ENCODE data around the gene ADAD2.
A peak's percentile ranks its signal among the peaks of the same experiment; 100 is the strongest.
"Not testable (repeated sequence)": the region's sequence is repeated elsewhere in the genome, so short reads cannot be mapped to it uniquely, and the experiment has no call there.

The ADAD2 gene

GRCh38 chr16:84199097-84199496, 8.1 kb downstream of the ADAD2 start:
- H3K4ac ChIP-seq (ENCODE audit: low read depth, low read length): no peak overlapping the region
- H2AK5ac ChIP-seq (ENCODE audit: low read length): no peak overlapping the region
- no peak overlapping the region for H2BK5ac ChIP-seq (ENCODE audit: low read length)
- no peak overlapping the region for H4K5ac ChIP-seq (ENCODE audit: low read length)
- no peak overlapping the region for H2BK120ac ChIP-seq (ENCODE audit: low read depth, low read length)
- WGBS (ENCODE audit: extremely low coverage, insufficient coverage, low lambda C conversion rate): no CpG with 5 or more reads among the region's 13 CpGs
- no peak overlapping the region for H3K18ac ChIP-seq (ENCODE audit: low read length)
- no peak overlapping the region for H3K4me2 ChIP-seq (ENCODE audit: low read length)
- no peak overlapping the region for H3K9ac ChIP-seq (ENCODE audit: low read length)
- H3K36me3 ChIP-seq (ENCODE audit: control insufficient read depth, insufficient read depth, low read length): no peaks in the 10 kb centered on the region
- no peaks in the 10 kb centered on the region for H3K4me1 ChIP-seq (ENCODE audit: control insufficient read depth, low read depth, low read length)
- no peaks in the 10 kb centered on the region for H3K27me3 ChIP-seq (ENCODE audit: insufficient read depth, low read length, poor library complexity)
- no peak overlapping the region for H3K4me3 ChIP-seq (ENCODE audit: low read length)
- H3K27ac ChIP-seq (ENCODE audit: low read depth, low read length): no peak overlapping the region
- no peaks in the 10 kb centered on the region for H3K79me1 ChIP-seq (ENCODE audit: low read length)
- no peak overlapping the region for H4K8ac ChIP-seq (ENCODE audit: low read depth, low read length)
- no peaks in the 10 kb centered on the region for H3K79me2 ChIP-seq (ENCODE audit: control insufficient read depth, insufficient read depth, low read length)
- no peak overlapping the region for H3K56ac ChIP-seq (ENCODE audit: low read length)
- DNase-seq: no peak
- H2BK15ac ChIP-seq (replicated peaks; ENCODE audit: low read depth): no peak overlapping the region
- H3K23ac ChIP-seq (ENCODE audit: low read length): no peak overlapping the region

GRCh38 chr16:84199861-84200260, 8.9 kb downstream of the ADAD2 start:
- no peak for DNase-seq
- Histone ChIP-seq H3K79me2 (ENCODE audit: control insufficient read depth, insufficient read depth, low read length) (no peaks in the 10 kb centered on the region), H2BK120ac (ENCODE audit: low read depth, low read length) (no peak overlapping the region), H3K9ac (ENCODE audit: low read length) (no peak overlapping the region), H3K23ac (ENCODE audit: low read length) (no peak overlapping the region), H4K5ac (ENCODE audit: low read length) (no peak overlapping the region), H2BK5ac (ENCODE audit: low read length) (no peak overlapping the region), H3K4me2 (ENCODE audit: low read length) (no peak overlapping the region), H2AK5ac (ENCODE audit: low read length) (no peak overlapping the region), H3K79me1 (ENCODE audit: low read length) (no peaks in the 10 kb centered on the region), H4K8ac (ENCODE audit: low read depth, low read length) (no peak overlapping the region), H3K4me3 (ENCODE audit: low read length) (no peak overlapping the region), H3K56ac (ENCODE audit: low read length) (no peak overlapping the region), H3K27ac (ENCODE audit: low read depth, low read length) (no peak overlapping the region), H3K18ac (ENCODE audit: low read length) (no peak overlapping the region), H3K36me3 (ENCODE audit: control insufficient read depth, insufficient read depth, low read length) (no peaks in the 10 kb centered on the region), H2BK15ac (replicated peaks; ENCODE audit: low read depth) (no peak overlapping the region), H3K27me3 (ENCODE audit: insufficient read depth, low read length, poor library complexity) (no peaks in the 10 kb centered on the region), H3K4me1 (ENCODE audit: control insufficient read depth, low read depth, low read length) (no peaks in the 10 kb centered on the region), H3K4ac (ENCODE audit: low read depth, low read length) (no peak overlapping the region)
- no CpG with 5 or more reads among the region's 10 CpGs for WGBS (ENCODE audit: extremely low coverage, insufficient coverage, low lambda C conversion rate)

- H2BK120ac ChIP-seq (ENCODE audit: low read depth, low read length); H3K23ac ChIP-seq (ENCODE audit: low read length); H4K8ac ChIP-seq (ENCODE audit: low read depth, low read length); H3K56ac ChIP-seq (ENCODE audit: low read length); H2BK5ac ChIP-seq (ENCODE audit: low read length); H2AK5ac ChIP-seq (ENCODE audit: low read length); H3K4me1 ChIP-seq (ENCODE audit: control insufficient read depth, low read depth, low read length); DNase-seq; H3K36me3 ChIP-seq (ENCODE audit: control insufficient read depth, insufficient read depth, low read length); H3K4ac ChIP-seq (ENCODE audit: low read depth, low read length); H3K9ac ChIP-seq (ENCODE audit: low read length); H3K4me3 ChIP-seq (ENCODE audit: low read length); H3K79me1 ChIP-seq (ENCODE audit: low read length); H3K27me3 ChIP-seq (ENCODE audit: insufficient read depth, low read length, poor library complexity); H2BK15ac ChIP-seq (replicated peaks; ENCODE audit: low read depth); H4K5ac ChIP-seq (ENCODE audit: low read length); H3K4me2 ChIP-seq (ENCODE audit: low read length); H3K27ac ChIP-seq (ENCODE audit: low read depth, low read length); H3K18ac ChIP-seq (ENCODE audit: low read length); H3K79me2 ChIP-seq (ENCODE audit: control insufficient read depth, insufficient read depth, low read length): not testable (repeated sequence)
- WGBS (ENCODE audit: extremely low coverage, insufficient coverage, low lambda C conversion rate): no CpG with 5 or more reads among the region's 26 CpGs
Measured at GRCh38 chr16:84204551-84204950, 13.6 kb downstream of the ADAD2 start.

GRCh38 chr16:84205123-84205522, 14.2 kb downstream of the ADAD2 start:
- H3K4me2 ChIP-seq (ENCODE audit: low read length); H4K5ac ChIP-seq (ENCODE audit: low read length); DNase-seq; H3K23ac ChIP-seq (ENCODE audit: low read length); H2BK5ac ChIP-seq (ENCODE audit: low read length); H3K4ac ChIP-seq (ENCODE audit: low read depth, low read length); H2AK5ac ChIP-seq (ENCODE audit: low read length); H3K36me3 ChIP-seq (ENCODE audit: control insufficient read depth, insufficient read depth, low read length); H3K4me1 ChIP-seq (ENCODE audit: control insufficient read depth, low read depth, low read length); H2BK120ac ChIP-seq (ENCODE audit: low read depth, low read length); H3K18ac ChIP-seq (ENCODE audit: low read length); H3K79me1 ChIP-seq (ENCODE audit: low read length); H3K4me3 ChIP-seq (ENCODE audit: low read length); H3K9ac ChIP-seq (ENCODE audit: low read length); H4K8ac ChIP-seq (ENCODE audit: low read depth, low read length); H3K27me3 ChIP-seq (ENCODE audit: insufficient read depth, low read length, poor library complexity); H2BK15ac ChIP-seq (replicated peaks; ENCODE audit: low read depth); H3K79me2 ChIP-seq (ENCODE audit: control insufficient read depth, insufficient read depth, low read length); H3K56ac ChIP-seq (ENCODE audit: low read length); H3K27ac ChIP-seq (ENCODE audit: low read depth, low read length): not testable (repeated sequence)
- no CpG with 5 or more reads among the region's 6 CpGs for WGBS (ENCODE audit: extremely low coverage, insufficient coverage, low lambda C conversion rate)

GRCh38 chr16:84205976-84206691, 15.2 kb downstream of the ADAD2 start:
- no peak overlapping the region for H3K18ac ChIP-seq (ENCODE audit: low read length)
- no peak overlapping the region for H2AK5ac ChIP-seq (ENCODE audit: low read length)
- H3K56ac ChIP-seq (ENCODE audit: low read length): no peak overlapping the region
- H3K79me2 ChIP-seq (ENCODE audit: control insufficient read depth, insufficient read depth, low read length): no peaks in the 10 kb centered on the region
- no peak overlapping the region for H4K8ac ChIP-seq (ENCODE audit: low read depth, low read length)
- no peak overlapping the region for H4K5ac ChIP-seq (ENCODE audit: low read length)
- no peaks in the 10 kb centered on the region for H3K27me3 ChIP-seq (ENCODE audit: insufficient read depth, low read length, poor library complexity)
- no peak for DNase-seq
- no peak overlapping the region for H3K23ac ChIP-seq (ENCODE audit: low read length)
- WGBS (ENCODE audit: extremely low coverage, insufficient coverage, low lambda C conversion rate): no CpG with 5 or more reads among the region's 18 CpGs
- no peaks in the 10 kb centered on the region for H3K4me1 ChIP-seq (ENCODE audit: control insufficient read depth, low read depth, low read length)
- no peak overlapping the region for H2BK15ac ChIP-seq (replicated peaks; ENCODE audit: low read depth)
- no peak overlapping the region for H2BK120ac ChIP-seq (ENCODE audit: low read depth, low read length)
- H3K79me1 ChIP-seq (ENCODE audit: low read length): no peaks in the 10 kb centered on the region
- no peak overlapping the region for H3K9ac ChIP-seq (ENCODE audit: low read length)
- no peak overlapping the region for H3K4ac ChIP-seq (ENCODE audit: low read depth, low read length)
- H2BK5ac ChIP-seq (ENCODE audit: low read length): no peak overlapping the region
- no peaks in the 10 kb centered on the region for H3K36me3 ChIP-seq (ENCODE audit: control insufficient read depth, insufficient read depth, low read length)
- H3K4me3 ChIP-seq (ENCODE audit: low read length): no peak overlapping the region
- H3K27ac ChIP-seq (ENCODE audit: low read depth, low read length): no peak overlapping the region
- no peak overlapping the region for H3K4me2 ChIP-seq (ENCODE audit: low read length)

GRCh38 chr16:84207251-84207650, 16.3 kb downstream of the ADAD2 start:
- H2BK120ac ChIP-seq (ENCODE audit: low read depth, low read length): no peak overlapping the region

More at GRCh38 chr16:84207251-84207650, 16.3 kb downstream of the ADAD2 start:
- no peak overlapping the region for H3K18ac ChIP-seq (ENCODE audit: low read length)
- peak; percentile 42 for DNase-seq
- no peak overlapping the region for H3K4me3 ChIP-seq (ENCODE audit: low read length)
- no peaks in the 10 kb centered on the region for H3K27me3 ChIP-seq (ENCODE audit: insufficient read depth, low read length, poor library complexity)
- H3K23ac ChIP-seq (ENCODE audit: low read length): no peak overlapping the region
- no peak overlapping the region for H2AK5ac ChIP-seq (ENCODE audit: low read length)
- H3K9ac ChIP-seq (ENCODE audit: low read length): no peak overlapping the region
- no peak overlapping the region for H2BK15ac ChIP-seq (replicated peaks; ENCODE audit: low read depth)
- H4K8ac ChIP-seq (ENCODE audit: low read depth, low read length): no peak overlapping the region
- no peak overlapping the region for H3K4me2 ChIP-seq (ENCODE audit: low read length)
- H3K4me1 ChIP-seq (ENCODE audit: control insufficient read depth, low read depth, low read length): no peaks in the 10 kb centered on the region
- no peak overlapping the region for H3K27ac ChIP-seq (ENCODE audit: low read depth, low read length)
- H3K36me3 ChIP-seq (ENCODE audit: control insufficient read depth, insufficient read depth, low read length): no peaks in the 10 kb centered on the region
- no CpG with 5 or more reads among the region's 6 CpGs for WGBS (ENCODE audit: extremely low coverage, insufficient coverage, low lambda C conversion rate)
- no peak overlapping the region for H4K5ac ChIP-seq (ENCODE audit: low read length)
- no peak overlapping the region for H3K56ac ChIP-seq (ENCODE audit: low read length)
- H3K79me1 ChIP-seq (ENCODE audit: low read length): no peaks in the 10 kb centered on the region
- H2BK5ac ChIP-seq (ENCODE audit: low read length): no peak overlapping the region
- no peak overlapping the region for H3K4ac ChIP-seq (ENCODE audit: low read depth, low read length)
- no peaks in the 10 kb centered on the region for H3K79me2 ChIP-seq (ENCODE audit: control insufficient read depth, insufficient read depth, low read length)
